HepG2 (cell line): ENCODE data around the gene BLOC1S4. TPM values are rescaled to one million over a fixed set of nuclear protein-coding genes. Genes with fewer than 3 reads are reported as not detected.

ENCODE experiments used
- ETV5 ChIP-seq: IDR thresholded peaks from 2 replicates; pipeline ENCODE4 v1.6.1; 2018; ENCODE audit warnings: missing biosample characterization, missing genetic modification reagents, inconsistent platforms, borderline replicate concordance
- KMT2B ChIP-seq: IDR thresholded peaks from 2 replicates; pipeline ENCODE4 v1.6.1; 2016; ENCODE audit warnings: missing genetic modification reagents, missing compliant biosample characterization
- RORA ChIP-seq: sonication (generic); formaldehyde crosslinking; IDR thresholded peaks from 2 replicates; pipeline ENCODE4 v1.5.0; 2020; ENCODE audit warnings: mild to moderate bottlenecking, missing genetic modification reagents, moderate library complexity
- TGIF2 ChIP-seq: IDR thresholded peaks from 2 replicates; pipeline ENCODE4 v1.6.1; 2016; ENCODE audit warnings: control low read depth, missing compliant biosample characterization
- USF2 ChIP-seq, 2 experiments: sonication (generic) in 1 of 2; formaldehyde crosslinking in 1 of 2; IDR thresholded peaks; 2 replicates each; pipeline versions ENCODE4 v1.5.1 to v1.6.1; 2011 to 2020; ENCODE audit warnings: borderline replicate concordance in 1 of 2, low read depth in 1 of 2, low read length in 1 of 2, mild to moderate bottlenecking in 1 of 2, missing genetic modification reagents in 1 of 2, moderate library complexity in 1 of 2
- ZC3H13 ChIP-seq: sonication (generic); formaldehyde crosslinking; IDR thresholded peaks from 2 replicates; pipeline ENCODE4 v1.8.1; 2023; ENCODE audit warnings: mild to moderate bottlenecking, missing genetic modification reagents, moderate library complexity
- ZNF17 ChIP-seq: sonication (generic); formaldehyde crosslinking; IDR thresholded peaks from 2 replicates; pipeline ENCODE4 v1.5.0; 2020; ENCODE audit warnings: mild to moderate bottlenecking, missing genetic modification reagents
- ZNF761 ChIP-seq: sonication (generic); formaldehyde crosslinking; conservative IDR thresholded peaks from 2 replicates; pipeline ENCODE4 v1.4.0; 2020; ENCODE audit warnings: mild to moderate bottlenecking, missing genetic modification reagents
- polyA plus RNA-seq, 8 experiments: library from polyadenylated mRNA; depleted of rRNA in 3 of 8; stranded (reverse) in 7 of 8; unstranded in 1 of 8; fragments of >200 nt; fragmentation: Illumina TruSeq in 4 of 8; extraction: Trizol in 4 of 8; gene quantifications; 2 replicates each; pipeline versions ENCODE4 v1.2.1 to v1.2.3, GENCODE V29; 2011 to 2016; ENCODE audit warnings: low read depth in 4 of 8, missing spikeins in 1 of 8, mixed read lengths in 1 of 8; ENCODE audit not compliant: insufficient read depth in 1 of 8
- total RNA-seq, 5 experiments: library from RNA; depleted of rRNA; stranded (reverse); fragments of >200 nt; fragmentation: Illumina TruSeq; extraction: Trizol; gene quantifications; 2 replicates each; pipeline ENCODE4 v1.2.3, GENCODE V29; 2016; ENCODE audit warnings: low read depth in 1 of 5
- TF ChIP-seq, protein P1 (sequence below): sonication (generic); formaldehyde crosslinking; IDR thresholded peaks from 2 replicates; pipeline ENCODE4 v1.5.0; 2020; ENCODE audit warnings: mild to moderate bottlenecking, missing genetic modification reagents, borderline replicate concordance
- TF ChIP-seq, protein P2 (sequence below): sonication (generic); formaldehyde crosslinking; IDR thresholded peaks from 2 replicates; pipeline ENCODE4 v1.4.0; 2020; ENCODE audit warnings: missing genetic modification reagents

Gene BLOC1S4
- total and polyA plus RNA-seq, 2 of the 13 experiments (the other 11 are each of a cell fraction or from before 2014, with no cell fraction given) = 15.5 to 20.9 TPM

- TF ChIP-seq, protein P1, sequence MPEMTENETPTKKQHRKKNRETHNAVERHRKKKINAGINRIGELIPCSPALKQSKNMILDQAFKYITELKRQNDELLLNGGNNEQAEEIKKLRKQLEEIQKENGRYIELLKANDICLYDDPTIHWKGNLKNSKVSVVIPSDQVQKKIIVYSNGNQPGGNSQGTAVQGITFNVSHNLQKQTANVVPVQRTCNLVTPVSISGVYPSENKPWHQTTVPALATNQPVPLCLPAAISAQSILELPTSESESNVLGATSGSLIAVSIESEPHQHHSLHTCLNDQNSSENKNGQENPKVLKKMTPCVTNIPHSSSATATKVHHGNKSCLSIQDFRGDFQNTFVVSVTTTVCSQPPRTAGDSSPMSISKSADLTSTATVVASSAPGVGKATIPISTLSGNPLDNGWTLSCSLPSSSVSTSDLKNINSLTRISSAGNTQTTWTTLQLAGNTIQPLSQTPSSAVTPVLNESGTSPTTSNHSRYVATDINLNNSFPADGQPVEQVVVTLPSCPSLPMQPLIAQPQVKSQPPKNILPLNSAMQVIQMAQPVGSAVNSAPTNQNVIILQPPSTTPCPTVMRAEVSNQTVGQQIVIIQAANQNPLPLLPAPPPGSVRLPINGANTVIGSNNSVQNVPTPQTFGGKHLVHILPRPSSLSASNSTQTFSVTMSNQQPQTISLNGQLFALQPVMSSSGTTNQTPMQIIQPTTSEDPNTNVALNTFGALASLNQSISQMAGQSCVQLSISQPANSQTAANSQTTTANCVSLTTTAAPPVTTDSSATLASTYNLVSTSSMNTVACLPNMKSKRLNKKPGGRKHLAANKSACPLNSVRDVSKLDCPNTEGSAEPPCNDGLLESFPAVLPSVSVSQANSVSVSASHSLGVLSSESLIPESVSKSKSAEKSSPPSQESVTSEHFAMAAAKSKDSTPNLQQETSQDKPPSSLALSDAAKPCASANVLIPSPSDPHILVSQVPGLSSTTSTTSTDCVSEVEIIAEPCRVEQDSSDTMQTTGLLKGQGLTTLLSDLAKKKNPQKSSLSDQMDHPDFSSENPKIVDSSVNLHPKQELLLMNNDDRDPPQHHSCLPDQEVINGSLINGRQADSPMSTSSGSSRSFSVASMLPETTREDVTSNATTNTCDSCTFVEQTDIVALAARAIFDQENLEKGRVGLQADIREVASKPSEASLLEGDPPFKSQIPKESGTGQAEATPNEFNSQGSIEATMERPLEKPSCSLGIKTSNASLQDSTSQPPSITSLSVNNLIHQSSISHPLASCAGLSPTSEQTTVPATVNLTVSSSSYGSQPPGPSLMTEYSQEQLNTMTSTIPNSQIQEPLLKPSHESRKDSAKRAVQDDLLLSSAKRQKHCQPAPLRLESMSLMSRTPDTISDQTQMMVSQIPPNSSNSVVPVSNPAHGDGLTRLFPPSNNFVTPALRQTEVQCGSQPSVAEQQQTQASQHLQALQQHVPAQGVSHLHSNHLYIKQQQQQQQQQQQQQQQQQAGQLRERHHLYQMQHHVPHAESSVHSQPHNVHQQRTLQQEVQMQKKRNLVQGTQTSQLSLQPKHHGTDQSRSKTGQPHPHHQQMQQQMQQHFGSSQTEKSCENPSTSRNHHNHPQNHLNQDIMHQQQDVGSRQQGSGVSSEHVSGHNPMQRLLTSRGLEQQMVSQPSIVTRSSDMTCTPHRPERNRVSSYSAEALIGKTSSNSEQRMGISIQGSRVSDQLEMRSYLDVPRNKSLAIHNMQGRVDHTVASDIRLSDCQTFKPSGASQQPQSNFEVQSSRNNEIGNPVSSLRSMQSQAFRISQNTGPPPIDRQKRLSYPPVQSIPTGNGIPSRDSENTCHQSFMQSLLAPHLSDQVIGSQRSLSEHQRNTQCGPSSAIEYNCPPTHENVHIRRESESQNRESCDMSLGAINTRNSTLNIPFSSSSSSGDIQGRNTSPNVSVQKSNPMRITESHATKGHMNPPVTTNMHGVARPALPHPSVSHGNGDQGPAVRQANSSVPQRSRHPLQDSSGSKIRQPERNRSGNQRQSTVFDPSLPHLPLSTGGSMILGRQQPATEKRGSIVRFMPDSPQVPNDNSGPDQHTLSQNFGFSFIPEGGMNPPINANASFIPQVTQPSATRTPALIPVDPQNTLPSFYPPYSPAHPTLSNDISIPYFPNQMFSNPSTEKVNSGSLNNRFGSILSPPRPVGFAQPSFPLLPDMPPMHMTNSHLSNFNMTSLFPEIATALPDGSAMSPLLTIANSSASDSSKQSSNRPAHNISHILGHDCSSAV = no peak
- TF ChIP-seq KMT2B (CRISPR knock-in tag) = peak; percentile 58; the same call in 1 of the 2 replicates
- TF ChIP-seq ETV5 (CRISPR knock-in tag) = peak; percentile 87
- 0 out of 2 replicates have a peak, but pooled peaks have one; percentile 66 for TF ChIP-seq ZNF761 (CRISPR knock-in tag)
- peak; percentile 94 for TF ChIP-seq TGIF2
- no peak for TF ChIP-seq USF2 (IDR thresholded peaks at IDR 0.05; ENCODE audit: low read depth, low read length)
- no peak for TF ChIP-seq USF2 (CRISPR knock-in tag; IDR thresholded peaks at IDR 0.05; ENCODE audit: borderline replicate concordance)
- TF ChIP-seq, protein P2, sequence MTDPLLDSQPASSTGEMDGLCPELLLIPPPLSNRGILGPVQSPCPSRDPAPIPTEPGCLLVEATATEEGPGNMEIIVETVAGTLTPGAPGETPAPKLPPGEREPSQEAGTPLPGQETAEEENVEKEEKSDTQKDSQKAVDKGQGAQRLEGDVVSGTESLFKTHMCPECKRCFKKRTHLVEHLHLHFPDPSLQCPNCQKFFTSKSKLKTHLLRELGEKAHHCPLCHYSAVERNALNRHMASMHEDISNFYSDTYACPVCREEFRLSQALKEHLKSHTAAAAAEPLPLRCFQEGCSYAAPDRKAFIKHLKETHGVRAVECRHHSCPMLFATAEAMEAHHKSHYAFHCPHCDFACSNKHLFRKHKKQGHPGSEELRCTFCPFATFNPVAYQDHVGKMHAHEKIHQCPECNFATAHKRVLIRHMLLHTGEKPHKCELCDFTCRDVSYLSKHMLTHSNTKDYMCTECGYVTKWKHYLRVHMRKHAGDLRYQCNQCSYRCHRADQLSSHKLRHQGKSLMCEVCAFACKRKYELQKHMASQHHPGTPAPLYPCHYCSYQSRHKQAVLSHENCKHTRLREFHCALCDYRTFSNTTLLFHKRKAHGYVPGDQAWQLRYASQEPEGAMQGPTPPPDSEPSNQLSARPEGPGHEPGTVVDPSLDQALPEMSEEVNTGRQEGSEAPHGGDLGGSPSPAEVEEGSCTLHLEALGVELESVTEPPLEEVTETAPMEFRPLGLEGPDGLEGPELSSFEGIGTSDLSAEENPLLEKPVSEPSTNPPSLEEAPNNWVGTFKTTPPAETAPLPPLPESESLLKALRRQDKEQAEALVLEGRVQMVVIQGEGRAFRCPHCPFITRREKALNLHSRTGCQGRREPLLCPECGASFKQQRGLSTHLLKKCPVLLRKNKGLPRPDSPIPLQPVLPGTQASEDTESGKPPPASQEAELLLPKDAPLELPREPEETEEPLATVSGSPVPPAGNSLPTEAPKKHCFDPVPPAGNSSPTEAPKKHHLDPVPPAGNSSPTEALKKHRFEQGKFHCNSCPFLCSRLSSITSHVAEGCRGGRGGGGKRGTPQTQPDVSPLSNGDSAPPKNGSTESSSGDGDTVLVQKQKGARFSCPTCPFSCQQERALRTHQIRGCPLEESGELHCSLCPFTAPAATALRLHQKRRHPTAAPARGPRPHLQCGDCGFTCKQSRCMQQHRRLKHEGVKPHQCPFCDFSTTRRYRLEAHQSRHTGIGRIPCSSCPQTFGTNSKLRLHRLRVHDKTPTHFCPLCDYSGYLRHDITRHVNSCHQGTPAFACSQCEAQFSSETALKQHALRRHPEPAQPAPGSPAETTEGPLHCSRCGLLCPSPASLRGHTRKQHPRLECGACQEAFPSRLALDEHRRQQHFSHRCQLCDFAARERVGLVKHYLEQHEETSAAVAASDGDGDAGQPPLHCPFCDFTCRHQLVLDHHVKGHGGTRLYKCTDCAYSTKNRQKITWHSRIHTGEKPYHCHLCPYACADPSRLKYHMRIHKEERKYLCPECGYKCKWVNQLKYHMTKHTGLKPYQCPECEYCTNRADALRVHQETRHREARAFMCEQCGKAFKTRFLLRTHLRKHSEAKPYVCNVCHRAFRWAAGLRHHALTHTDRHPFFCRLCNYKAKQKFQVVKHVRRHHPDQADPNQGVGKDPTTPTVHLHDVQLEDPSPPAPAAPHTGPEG = peak; percentile 73
- TF ChIP-seq RORA = no peak
- TF ChIP-seq ZNF17 = no peak
- TF ChIP-seq ZC3H13 (CRISPR knock-in tag) = no peak
These were observed 33.6 kb downstream of the BLOC1S4 start (continued) for GRCh38 chr4:6749340-6750171.
